HG02623 (cell line): ENCODE data around the gene PALM.
A peak's percentile ranks its signal among the peaks of the same experiment; 100 is the strongest.
"Not testable (repeated sequence)": the region's sequence is repeated elsewhere in the genome, so short reads cannot be mapped to it uniquely, and the experiment has no call there.

Experiments used
- ATAC-seq: cut with Tn5 transposase; IDR thresholded peaks from one replicate; pipeline ENCODE4 v1.9.1; 2021; ENCODE audit warnings: moderate library complexity; ENCODE audit not compliant: unreplicated experiment

Gene PALM

GRCh38 chr19:678791-679388, 29.8 kb upstream of the PALM start:
- ATAC-seq, result no peak

GRCh38 chr19:679418-680286, 29.1 kb upstream of the PALM start:
- ATAC-seq, result peak; percentile 8

GRCh38 chr19:680287-681028, 28.3 kb upstream of the PALM start:
- peak; percentile 56 for ATAC-seq

- ATAC-seq, result no peak
These were observed 27.4 kb upstream of the PALM start for GRCh38 chr19:681029-682019.

GRCh38 chr19:682678-683320, 25.9 kb upstream of the PALM start:
- no peak for ATAC-seq

- no peak for ATAC-seq
These were observed 23.2 kb upstream of the PALM start for GRCh38 chr19:685454-685931.

GRCh38 chr19:686589-687297, 22.0 kb upstream of the PALM start:
- no peak for ATAC-seq

GRCh38 chr19:687569-688166, 21.1 kb upstream of the PALM start:
- no peak for ATAC-seq

GRCh38 chr19:688214-688613, 20.5 kb upstream of the PALM start:
- no peak for ATAC-seq

GRCh38 chr19:688992-689391, 19.7 kb upstream of the PALM start:
- ATAC-seq, result no peak

- no peak for ATAC-seq
These were observed 18.5 kb upstream of the PALM start for GRCh38 chr19:690203-690602.

GRCh38 chr19:694481-695351, 14.0 kb upstream of the PALM start:
- no peak for ATAC-seq

GRCh38 chr19:695352-695949, 13.3 kb upstream of the PALM start, which contains the start of gene PRSS57:
PRSS57 (minus strand) TSS chr19:695452; CDS start chr19:695430, 22 bp downstream.
- ATAC-seq, result no peak

- not testable (repeated sequence) for ATAC-seq
These were observed 10.2 kb upstream of the PALM start for GRCh38 chr19:698529-698928.

GRCh38 chr19:699885-700284, 8.8 kb upstream of the PALM start:
- ATAC-seq, result not testable (repeated sequence)

- ATAC-seq, result not testable (repeated sequence)
These were observed 5.9 kb upstream of the PALM start for GRCh38 chr19:702847-703246.

- no peak for ATAC-seq
These were observed 5.4 kb upstream of the PALM start for GRCh38 chr19:703329-703650.
